Loucy (cell line): ENCODE results near the gene C9orf72.
"Not testable (repeated sequence)": the region's sequence is repeated elsewhere in the genome, so short reads cannot be mapped to it uniquely, and the experiment has no call there.

Experiments used
- CTCF ChIP-seq: fragments of 200-600 bp; sonication (generic); conservative IDR thresholded peaks from 2 replicates; pipeline ENCODE4 v1.5.1; 2014; ENCODE audit warnings: mild to moderate bottlenecking, antibody characterized with exemption, low read length
- EZH2phosphoT487 ChIP-seq: fragments of 200-600 bp; IDR thresholded peaks from 2 replicates; pipeline ENCODE4 v1.6.1; 2018; ENCODE audit warnings: antibody characterized with exemption, mild to moderate bottlenecking, moderate library complexity, borderline replicate concordance

DNA sequence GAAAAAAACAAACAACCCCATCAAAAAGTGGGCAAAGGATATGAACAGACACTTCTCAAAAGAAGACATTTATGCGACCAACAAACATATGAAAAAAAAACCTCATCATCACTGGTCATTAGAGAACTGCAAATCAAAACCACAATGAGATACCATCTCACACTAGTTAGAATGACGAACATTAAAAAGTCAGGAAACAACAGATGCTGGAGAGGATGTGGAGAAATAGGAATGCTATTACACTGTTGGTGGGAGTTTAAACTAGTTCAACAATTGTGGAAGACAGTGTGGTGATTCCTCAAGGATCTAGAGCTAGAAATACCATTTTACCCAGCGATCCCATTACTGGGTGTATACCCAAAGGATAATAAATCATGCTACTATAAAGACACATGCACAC is 72.4 kb downstream of the C9orf72 start:
- TF ChIP-seq CTCF, EZH2phosphoT487: not testable (repeated sequence)
